HG03025 (cell line): Measurements from ENCODE around the gene PCDHGB6.
"Not testable (repeated sequence)": the region's sequence is repeated elsewhere in the genome, so short reads cannot be mapped to it uniquely, and the experiment has no call there.

Experiments used
- ATAC-seq: cut with Tn5 transposase; IDR thresholded peaks from one replicate; pipeline ENCODE4 v1.9.1; 2021; ENCODE audit warnings: mild to moderate bottlenecking, moderate library complexity; ENCODE audit not compliant: unreplicated experiment, low FRiP score

PCDHGB6 gene

DNA sequence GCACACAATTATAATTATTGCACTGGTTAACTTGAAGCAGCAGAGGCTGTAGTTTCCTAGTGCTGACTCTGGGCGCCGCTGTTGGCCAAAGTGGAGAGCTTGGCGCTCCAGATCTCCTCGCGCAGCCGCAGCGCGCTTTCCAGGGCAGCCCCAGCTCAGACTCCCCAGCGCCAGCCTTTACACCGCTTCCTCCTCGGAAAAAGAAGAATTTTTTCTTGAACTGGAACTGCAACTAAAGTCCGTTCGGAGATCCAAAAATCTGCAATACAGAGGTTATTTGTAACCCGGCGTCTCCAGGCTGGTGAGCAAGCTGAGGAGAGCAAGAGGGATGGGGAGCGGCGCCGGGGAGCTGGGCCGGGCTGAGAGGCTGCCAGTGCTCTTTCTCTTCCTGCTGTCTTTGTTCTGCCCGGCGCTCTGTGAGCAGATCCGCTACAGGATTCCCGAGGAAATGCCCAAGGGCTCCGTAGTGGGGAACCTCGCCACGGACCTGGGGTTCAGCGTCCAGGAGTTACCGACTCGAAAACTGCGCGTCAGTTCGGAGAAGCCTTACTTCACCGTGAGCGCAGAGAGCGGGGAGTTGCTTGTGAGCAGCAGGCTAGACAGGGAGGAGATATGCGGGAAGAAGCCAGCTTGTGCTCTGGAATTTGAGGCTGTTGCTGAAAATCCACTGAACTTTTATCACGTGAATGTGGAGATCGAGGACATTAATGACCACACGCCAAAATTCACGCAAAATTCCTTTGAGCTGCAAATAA is 20.1 kb upstream of the PCDHGB6 start, which contains the start of gene PCDHGB4:
TSS of gene PCDHGB4 (plus strand) at position 142 of the 755 bp plus-strand sequence. CDS start at position 329, 187 bp downstream.
- not testable (repeated sequence) for ATAC-seq

DNA sequence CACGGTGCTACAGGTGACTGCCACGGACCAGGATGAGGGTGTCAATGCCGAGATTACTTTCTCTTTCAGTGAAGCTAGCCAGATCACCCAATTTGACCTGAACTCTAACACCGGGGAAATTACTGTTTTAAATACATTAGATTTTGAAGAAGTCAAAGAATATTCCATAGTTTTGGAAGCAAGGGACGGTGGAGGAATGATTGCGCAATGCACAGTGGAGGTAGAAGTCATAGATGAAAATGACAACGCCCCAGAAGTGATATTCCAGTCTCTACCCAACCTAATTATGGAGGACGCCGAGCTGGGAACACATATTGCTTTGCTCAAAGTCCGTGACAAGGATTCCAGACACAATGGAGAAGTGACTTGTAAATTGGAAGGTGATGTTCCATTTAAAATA is 19.2 kb upstream of the PCDHGB6 start:
- no peak for ATAC-seq

DNA sequence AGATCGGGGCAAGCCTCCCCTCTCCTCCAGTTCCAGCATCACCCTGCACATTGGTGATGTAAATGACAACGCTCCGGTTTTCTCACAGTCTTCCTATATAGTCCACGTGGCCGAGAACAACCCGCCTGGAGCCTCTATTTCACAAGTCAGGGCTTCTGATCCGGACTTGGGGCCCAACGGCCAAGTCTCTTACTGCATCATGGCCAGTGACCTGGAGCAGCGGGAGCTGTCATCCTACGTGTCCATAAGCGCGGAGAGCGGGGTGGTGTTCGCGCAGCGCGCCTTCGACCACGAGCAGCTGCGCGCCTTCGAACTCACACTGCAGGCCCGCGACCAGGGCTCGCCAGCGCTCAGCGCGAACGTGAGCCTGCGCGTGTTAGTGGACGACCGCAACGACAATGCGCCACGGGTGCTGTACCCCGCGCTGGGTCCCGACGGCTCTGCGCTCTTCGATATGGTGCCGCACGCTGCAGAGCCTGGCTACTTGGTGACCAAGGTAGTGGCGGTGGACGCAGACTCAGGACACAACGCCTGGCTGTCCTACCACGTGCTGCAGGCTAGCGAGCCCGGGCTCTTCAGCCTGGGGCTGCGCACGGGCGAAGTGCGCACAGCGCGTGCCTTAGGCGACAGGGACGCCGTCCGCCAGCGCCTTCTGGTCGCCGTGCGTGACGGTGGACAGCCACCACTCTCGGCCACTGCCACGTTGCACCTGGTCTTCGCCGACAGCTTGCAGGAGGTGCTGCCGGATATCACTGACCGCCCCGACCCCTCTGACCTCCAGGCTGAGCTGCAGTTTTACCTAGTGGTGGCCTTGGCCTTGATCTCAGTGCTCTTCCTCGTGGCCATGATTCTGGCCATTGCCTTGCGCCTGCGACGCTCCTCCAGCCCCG is 18.4 kb upstream of the PCDHGB6 start:
- ATAC-seq: no peak

DNA sequence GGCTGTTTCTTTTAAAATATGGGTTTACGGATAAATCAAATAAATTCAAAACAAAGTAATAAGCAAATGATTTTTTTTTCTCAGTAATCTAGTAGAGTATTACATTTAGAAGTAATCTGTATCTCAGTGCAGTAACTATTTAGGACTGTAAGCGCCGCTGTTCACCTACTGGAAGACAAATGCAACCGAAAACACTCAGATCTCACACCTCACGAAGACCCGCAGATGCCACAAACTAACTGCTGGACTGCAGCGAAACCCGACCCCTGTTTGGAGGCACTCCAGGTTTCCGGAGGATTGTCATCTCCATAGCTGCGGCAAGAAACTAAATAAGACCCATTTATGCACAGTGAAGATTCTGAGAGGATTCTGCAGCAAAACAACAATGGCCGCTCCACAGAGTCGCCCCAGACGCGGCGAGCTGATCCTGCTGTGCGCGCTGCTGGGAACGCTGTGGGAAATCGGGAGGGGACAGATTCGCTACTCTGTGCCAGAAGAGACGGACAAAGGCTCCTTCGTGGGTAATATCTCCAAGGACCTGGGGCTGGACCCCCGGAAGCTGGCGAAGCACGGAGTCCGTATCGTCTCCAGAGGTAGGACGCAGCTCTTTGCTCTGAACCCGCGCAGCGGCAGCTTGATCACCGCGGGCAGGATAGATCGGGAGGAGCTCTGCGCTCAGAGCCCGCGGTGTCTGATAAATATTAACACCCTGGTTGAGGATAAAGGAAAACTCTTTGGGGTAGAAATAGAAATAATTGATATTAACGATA is 15.2 kb upstream of the PCDHGB6 start, which contains the start of gene PCDHGA8:
TSS of gene PCDHGA8 (plus strand) at position 205 of the 770 bp plus-strand sequence. CDS start at position 386, 181 bp downstream.
- ATAC-seq: no peak

DNA sequence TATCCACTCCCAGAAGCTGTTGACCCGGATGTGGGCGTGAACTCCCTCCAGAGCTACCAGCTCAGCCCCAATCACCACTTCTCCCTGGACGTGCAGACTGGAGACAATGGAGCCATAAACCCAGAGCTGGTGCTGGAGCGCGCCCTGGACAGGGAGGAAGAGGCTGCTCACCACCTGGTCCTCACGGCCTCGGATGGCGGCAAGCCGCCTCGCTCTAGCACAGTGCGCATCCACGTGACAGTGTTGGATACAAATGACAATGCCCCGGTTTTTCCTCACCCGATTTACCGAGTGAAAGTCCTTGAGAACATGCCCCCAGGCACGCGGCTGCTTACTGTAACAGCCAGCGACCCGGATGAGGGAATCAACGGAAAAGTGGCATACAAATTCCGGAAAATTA is 14.6 kb upstream of the PCDHGB6 start:
- no peak for ATAC-seq

DNA sequence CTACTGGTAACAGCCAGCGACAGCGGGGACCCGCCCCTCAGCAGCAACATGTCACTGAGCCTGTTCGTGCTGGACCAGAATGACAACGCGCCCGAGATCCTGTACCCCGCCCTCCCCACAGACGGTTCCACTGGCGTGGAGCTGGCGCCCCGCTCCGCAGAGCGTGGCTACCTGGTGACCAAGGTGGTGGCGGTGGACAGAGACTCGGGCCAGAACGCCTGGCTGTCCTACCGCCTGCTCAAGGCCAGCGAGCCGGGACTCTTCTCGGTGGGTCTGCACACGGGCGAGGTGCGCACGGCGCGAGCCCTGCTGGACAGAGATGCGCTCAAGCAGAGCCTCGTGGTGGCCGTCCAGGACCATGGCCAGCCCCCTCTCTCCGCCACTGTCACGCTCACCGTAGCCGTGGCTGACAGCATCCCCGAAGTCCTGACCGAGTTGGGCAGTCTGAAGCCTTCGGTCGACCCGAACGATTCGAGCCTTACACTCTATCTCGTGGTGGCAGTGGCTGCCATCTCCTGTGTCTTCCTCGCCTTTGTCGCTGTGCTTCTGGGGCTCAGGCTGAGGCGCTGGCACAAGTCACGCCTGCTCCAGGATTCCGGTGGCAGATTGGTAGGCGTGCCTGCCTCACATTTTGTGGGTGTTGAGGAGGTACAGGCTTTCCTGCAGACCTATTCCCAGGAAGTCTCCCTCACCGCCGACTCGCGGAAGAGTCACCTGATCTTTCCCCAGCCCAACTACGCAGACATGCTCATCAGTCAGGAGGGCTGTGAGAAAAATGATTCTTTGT is 13.2 kb upstream of the PCDHGB6 start:
- not testable (repeated sequence) for ATAC-seq

DNA sequence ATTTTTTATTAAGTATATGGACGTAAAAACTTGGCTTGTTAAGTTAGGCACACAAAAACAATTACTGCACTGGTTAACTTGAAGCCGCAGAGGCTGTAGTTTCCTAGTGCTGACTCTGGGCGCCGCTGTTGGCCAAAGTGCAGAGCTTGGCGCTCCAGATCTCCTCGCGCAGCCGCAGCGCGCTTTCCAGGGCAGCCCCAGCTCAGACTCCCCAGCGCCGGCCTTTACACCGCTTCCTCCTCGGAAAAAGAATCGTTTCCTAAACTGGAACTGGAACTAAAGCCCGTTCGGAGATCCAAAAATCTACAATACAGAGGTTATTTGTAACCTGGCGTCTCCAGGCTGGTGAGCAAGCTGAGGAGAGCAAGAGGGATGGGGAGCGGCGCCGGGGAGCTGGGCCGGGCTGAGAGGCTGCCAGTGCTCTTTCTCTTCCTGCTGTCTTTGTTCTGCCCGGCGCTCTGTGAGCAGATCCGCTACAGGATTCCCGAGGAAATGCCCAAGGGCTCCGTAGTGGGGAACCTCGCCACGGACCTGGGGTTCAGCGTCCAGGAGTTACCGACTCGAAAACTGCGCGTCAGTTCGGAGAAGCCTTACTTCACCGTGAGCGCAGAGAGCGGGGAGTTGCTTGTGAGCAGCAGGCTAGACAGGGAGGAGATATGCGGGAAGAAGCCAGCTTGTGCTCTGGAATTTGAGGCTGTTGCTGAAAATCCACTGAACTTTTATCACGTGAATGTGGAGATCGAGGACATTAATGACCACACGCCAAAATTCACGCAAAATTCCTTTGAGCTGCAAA is 9.9 kb upstream of the PCDHGB6 start, which contains the start of gene PCDHGB5:
TSS of gene PCDHGB5 (plus strand) at position 192 of the 796 bp plus-strand sequence. CDS start at position 373, 181 bp downstream.
- ATAC-seq: not testable (repeated sequence)

DNA sequence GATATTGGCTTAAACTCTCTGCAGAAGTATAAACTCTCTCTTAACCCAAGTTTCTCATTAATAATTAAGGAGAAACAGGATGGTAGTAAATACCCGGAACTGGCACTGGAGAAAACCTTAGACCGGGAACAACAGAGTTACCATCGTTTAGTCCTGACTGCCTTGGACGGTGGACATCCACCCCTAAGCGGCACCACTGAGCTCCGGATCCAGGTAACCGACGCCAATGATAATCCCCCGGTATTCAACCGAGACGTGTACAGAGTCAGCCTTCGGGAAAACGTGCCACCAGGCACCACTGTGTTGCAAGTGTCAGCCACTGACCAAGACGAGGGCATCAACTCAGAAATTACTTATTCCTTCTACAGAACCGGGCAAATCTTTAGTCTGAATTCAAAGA is 9.2 kb upstream of the PCDHGB6 start:
- ATAC-seq: no peak

DNA sequence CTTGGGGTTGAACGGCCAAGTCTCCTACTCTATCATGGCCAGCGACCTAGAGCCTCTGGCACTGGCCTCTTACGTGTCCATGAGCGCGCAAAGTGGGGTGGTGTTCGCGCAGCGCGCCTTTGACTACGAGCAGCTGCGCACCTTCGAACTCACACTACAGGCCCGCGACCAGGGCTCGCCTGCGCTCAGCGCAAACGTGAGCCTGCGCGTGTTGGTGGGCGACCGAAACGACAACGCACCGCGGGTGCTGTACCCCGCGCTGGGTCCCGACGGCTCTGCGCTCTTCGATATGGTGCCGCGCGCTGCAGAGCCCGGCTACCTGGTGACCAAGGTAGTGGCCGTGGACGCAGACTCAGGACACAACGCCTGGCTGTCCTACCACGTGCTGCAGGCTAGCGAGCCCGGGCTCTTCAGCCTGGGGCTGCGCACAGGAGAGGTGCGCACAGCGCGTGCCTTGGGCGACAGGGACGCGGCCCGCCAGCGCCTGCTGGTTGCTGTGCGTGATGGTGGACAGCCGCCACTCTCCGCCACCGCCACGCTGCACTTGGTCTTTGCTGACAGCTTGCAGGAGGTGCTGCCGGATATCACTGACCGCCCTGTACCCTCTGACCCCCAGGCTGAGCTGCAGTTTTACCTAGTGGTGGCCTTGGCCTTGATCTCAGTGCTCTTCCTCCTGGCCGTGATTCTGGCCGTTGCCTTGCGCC is 8.1 kb upstream of the PCDHGB6 start:
- no peak for ATAC-seq

DNA sequence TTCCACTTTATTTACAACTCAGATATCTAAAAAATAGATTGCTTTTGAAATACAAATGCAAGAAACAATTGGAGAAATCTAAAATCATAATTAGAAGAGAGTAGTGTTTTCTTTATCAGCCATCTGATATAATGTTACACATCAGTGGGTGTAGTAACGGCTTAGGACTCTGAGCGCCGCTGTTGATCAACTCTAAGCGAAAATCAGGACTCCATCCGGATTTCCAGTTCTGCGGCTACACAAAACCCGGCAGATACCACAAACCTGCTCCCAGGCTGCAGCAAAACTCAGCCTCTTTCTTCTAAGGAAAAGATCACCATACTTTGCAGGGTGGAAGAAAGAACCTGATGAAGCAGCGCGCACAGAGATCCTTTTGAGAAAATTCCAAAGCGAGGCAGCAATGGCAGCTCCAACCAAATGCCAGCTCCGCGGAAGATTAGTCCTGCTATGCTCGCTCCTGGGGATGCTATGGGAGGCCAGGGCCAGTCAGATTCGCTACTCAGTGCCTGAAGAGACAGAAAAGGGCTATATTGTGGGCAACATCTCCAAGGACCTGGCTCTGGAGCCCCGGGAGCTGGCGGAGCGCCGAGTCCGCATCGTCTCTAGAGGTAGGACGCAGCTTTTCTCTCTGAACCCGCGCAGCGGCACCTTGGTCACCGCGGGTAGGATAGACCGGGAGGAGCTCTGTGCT is 5.1 kb upstream of the PCDHGB6 start, which contains the start of gene PCDHGA9:
TSS of gene PCDHGA9 (plus strand) at position 226 of the 691 bp plus-strand sequence. CDS start at position 401, 175 bp downstream.
- no peak for ATAC-seq

DNA sequence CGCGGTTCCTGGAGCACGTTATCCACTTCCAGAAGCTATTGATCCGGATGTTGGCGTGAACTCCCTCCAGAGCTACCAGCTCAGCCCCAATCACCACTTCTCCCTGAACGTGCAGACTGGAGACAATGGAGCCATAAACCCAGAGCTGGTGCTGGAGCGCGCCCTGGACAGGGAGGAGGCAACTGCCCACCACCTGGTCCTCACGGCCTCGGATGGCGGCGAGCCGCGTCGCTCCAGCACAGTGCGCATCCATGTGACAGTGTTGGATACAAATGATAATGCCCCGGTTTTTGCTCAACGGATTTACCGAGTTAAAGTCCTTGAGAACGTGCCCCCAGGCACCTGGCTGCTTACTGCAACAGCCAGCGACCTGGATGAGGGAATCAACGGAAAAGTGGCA is 4.4 kb upstream of the PCDHGB6 start:
- no peak for ATAC-seq

DNA sequence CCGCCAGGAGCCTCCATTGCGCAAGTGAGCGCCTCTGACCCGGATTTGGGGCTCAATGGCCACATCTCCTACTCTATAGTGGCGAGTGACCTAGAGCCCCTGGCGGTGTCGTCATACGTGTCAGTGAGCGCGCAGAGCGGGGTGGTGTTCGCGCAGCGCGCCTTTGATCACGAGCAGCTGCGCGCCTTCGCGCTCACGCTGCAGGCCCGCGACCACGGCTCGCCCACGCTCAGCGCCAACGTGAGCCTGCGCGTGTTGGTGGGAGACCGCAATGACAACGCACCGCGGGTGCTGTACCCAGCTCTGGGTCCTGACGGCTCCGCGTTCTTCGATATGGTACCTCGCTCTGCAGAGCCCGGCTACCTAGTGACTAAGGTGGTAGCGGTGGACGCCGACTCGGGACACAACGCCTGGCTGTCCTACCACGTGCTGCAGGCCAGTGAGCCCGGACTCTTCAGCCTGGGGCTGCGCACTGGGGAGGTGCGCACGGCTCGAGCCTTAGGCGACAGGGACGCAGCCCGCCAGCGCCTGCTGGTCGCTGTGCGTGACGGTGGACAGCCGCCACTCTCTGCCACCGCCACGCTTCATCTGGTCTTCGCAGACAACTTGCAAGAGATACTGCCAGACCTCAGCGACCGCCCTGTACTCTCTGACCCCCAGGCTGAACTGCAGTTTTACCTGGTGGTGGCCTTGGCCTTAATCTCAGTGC is 1.9 kb downstream of the PCDHGB6 start:
- no peak for ATAC-seq

DNA sequence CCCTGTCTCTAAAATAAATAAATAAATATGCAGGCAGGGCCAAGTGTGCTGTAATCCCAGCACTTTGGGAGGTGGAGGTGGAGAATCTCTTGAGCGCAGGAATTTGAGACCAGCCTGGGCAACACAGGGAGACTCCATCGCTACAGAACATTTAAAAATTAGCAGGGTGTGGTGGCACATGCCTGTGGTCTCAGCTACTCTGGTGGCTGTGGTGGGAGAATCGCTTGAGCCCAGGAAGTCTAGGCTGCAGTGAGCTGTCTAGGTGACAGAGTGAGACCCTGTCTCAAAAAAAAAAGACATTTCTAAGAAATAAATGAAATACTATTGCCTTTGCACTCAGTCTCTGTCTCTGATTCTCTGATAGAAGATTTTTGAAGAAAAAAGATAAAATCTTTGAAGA is 3.8 kb downstream of the PCDHGB6 start:
- no peak for ATAC-seq

DNA sequence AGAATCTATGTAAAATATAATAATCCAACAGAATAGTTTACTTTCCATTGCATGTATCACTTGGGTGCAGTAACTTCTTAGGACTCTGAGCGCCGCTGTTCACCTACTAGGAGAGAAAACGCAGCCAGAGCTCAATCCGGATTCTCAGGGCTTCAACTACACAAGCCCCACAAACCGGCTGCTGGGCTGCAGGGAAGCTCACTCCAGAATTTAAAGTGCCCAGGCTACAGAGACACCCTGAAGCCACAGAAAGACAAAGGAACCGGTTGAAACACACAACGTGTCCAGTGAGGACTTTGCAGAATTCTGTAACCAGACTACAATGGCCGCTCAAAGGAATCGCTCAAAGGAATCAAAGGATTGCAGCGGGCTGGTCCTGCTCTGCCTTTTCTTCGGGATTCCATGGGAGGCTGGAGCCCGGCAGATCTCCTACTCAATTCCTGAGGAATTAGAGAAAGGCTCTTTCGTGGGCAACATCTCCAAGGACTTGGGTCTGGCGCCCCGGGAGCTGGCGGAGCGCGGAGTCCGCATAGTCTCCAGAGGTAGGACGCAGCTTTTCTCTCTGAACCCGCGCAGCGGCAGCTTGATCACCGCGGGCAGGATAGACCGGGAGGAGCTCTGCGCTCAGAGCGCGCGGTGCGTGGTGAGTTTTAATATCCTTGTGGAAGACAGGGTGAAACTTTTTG is 5.2 kb downstream of the PCDHGB6 start, which contains the start of gene PCDHGA10:
TSS of gene PCDHGA10 (plus strand) at position 134 of the 686 bp plus-strand sequence. CDS start at position 323, 189 bp downstream.
- ATAC-seq: peak; percentile 50

DNA sequence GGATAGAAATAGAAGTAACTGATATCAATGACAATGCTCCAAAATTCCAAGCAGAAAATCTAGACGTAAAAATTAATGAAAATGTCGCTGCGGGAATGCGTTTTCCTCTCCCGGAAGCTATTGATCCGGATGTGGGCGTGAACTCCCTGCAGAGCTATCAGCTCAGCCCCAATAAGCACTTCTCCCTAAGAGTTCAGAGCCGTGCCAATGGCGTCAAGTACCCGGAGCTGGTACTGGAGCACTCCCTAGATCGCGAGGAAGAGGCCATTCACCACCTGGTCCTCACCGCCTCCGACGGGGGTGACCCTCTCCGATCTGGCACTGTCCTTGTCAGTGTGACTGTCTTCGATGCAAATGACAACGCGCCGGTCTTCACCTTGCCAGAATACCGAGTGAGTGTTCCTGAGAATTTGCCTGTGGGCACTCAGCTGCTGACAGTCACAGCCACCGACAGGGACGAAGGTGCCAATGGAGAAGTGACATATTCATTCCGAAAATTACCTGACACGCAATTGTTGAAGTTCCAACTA is 5.8 kb downstream of the PCDHGB6 start:
- ATAC-seq: no peak
